ENCODE measurements around the gene WDR73. TPM values are rescaled to one million over a fixed set of nuclear protein-coding genes. Genes with fewer than 3 reads are reported as not detected.
A peak's percentile ranks its signal among the peaks of the same experiment; 100 is the strongest.

Gene WDR73
- polyA plus RNA-seq, 3 donors = 12.1 to 19.9 (median 14.3) TPM

GRCh38 chr15:84603630-84604379 is 50.3 kb downstream of the WDR73 start:
- H3K9me3 ChIP-seq (replicated peaks in 1 of 2; ENCODE audit: control insufficient read depth in 1 of 2, insufficient read depth in 1 of 2, low read length in 2 of 2) = no peaks in the 10 kb centered on the region
- H3K27me3 ChIP-seq (ENCODE audit: control insufficient read depth in 2 of 2, insufficient read depth in 2 of 2, low read length in 2 of 2) = no peaks in the 10 kb centered on the region
- Mint-ChIP-seq H3K27ac (no peak overlapping the region), H3K9me3 (peaks cover 0 to 1% (median 0%) of the 10 kb centered on the region in 7 donors), H3K4me3 (no peak overlapping the region), H3K36me3 (peaks cover 33 to 39% of the 10 kb centered on the region in 2 donors), H3K27me3 (ENCODE audit: low read depth in 3 of 3) (no peaks in the 10 kb centered on the region), H3K4me1 (peaks cover 39% of the 10 kb centered on the region)
- intact Hi-C loops (cut with micrococcal nuclease) = no loop called here
- no peak overlapping the region for H3K4me3 ChIP-seq (replicated peaks in 1 of 3; ENCODE audit: low read depth in 2 of 3, low read length in 3 of 3)
- H3K4me1 ChIP-seq (ENCODE audit: control insufficient read depth in 1 of 2, insufficient read depth in 2 of 2, low read length in 2 of 2) = peaks cover 20 to 29% of the 10 kb centered on the region in 2 donors
- peaks cover 18 to 39% of the 10 kb centered on the region in 2 donors for H3K36me3 ChIP-seq (replicated peaks in 1 of 2; ENCODE audit: control insufficient read depth in 1 of 2, insufficient read depth in 2 of 2, low read length in 2 of 2)
- H3K4me2 ChIP-seq (replicated peaks; ENCODE audit: extremely low read depth, low read length, poor library complexity, severe bottlenecking) = no peak overlapping the region
- peaks cover 16% of the 10 kb centered on the region for H3K79me2 ChIP-seq (ENCODE audit: insufficient read depth, low read length)
- DNase-seq = no peak
- H3K9ac ChIP-seq (ENCODE audit: insufficient read depth, low read length, poor library complexity, severe bottlenecking) = no peak overlapping the region
- H3K27ac ChIP-seq (ENCODE audit: low read depth in 1 of 2, low read length in 2 of 2) = no peak overlapping the region
- no peaks in the 10 kb centered on the region for H4K20me1 ChIP-seq (ENCODE audit: insufficient read depth, low read length)
- WGBS (ENCODE audit: insufficient coverage) = 92% methylated on average over 14 of the region's 14 CpGs
- H2AFZ ChIP-seq (ENCODE audit: insufficient read depth, low read depth, low read length, poor library complexity, severe bottlenecking) = no peak overlapping the region
- TF ChIP-seq CTCF (IDR thresholded peaks at IDR 0.05) = no peak

GRCh38 chr15:84601555-84601838 is 52.6 kb downstream of the WDR73 start:
- Histone ChIP-seq H3K36me3 (replicated peaks in 1 of 2; ENCODE audit: control insufficient read depth in 1 of 2, insufficient read depth in 2 of 2, low read length in 2 of 2) (peaks cover 11 to 23% of the 10 kb centered on the region in 2 donors), H3K4me3 (replicated peaks in 1 of 3; ENCODE audit: low read depth in 2 of 3, low read length in 3 of 3) (peak overlapping the region; percentile 78 to 95 (median 88)), H3K9me3 (replicated peaks in 1 of 2; ENCODE audit: control insufficient read depth in 1 of 2, insufficient read depth in 1 of 2, low read length in 2 of 2) (no peaks in the 10 kb centered on the region), H3K4me1 (ENCODE audit: control insufficient read depth in 1 of 2, insufficient read depth in 2 of 2, low read length in 2 of 2) (peaks cover 38 to 52% of the 10 kb centered on the region in 2 donors), H2AFZ (ENCODE audit: insufficient read depth, low read depth, low read length, poor library complexity, severe bottlenecking) (peak overlapping the region; percentile 100), H3K79me2 (ENCODE audit: insufficient read depth, low read length) (peaks cover 16% of the 10 kb centered on the region), H3K27me3 (ENCODE audit: control insufficient read depth in 2 of 2, insufficient read depth in 2 of 2, low read length in 2 of 2) (no peaks in the 10 kb centered on the region), H3K27ac (ENCODE audit: low read depth in 1 of 2, low read length in 2 of 2) (peak overlapping the region in 1 of 2 donors; percentile 74), H3K4me2 (replicated peaks; ENCODE audit: extremely low read depth, low read length, poor library complexity, severe bottlenecking) (peak overlapping the region; percentile 96), H3K9ac (ENCODE audit: insufficient read depth, low read length, poor library complexity, severe bottlenecking) (peak overlapping the region; percentile 79), H4K20me1 (ENCODE audit: insufficient read depth, low read length) (no peaks in the 10 kb centered on the region)
- H3K4me3 Mint-ChIP-seq = peak overlapping the region; percentile 95 to 98
- no CpG with 5 or more reads among the region's 6 CpGs for WGBS (ENCODE audit: insufficient coverage)
- H3K36me3 Mint-ChIP-seq = peaks cover 17 to 22% of the 10 kb centered on the region in 2 donors
- DNase-seq = no peak
- no peak for TF ChIP-seq CTCF (IDR thresholded peaks at IDR 0.05)
- H3K27me3 Mint-ChIP-seq (ENCODE audit: low read depth in 3 of 3) = no peaks in the 10 kb centered on the region
- peaks cover 0 to 1% (median 0%) of the 10 kb centered on the region in 7 donors for H3K9me3 Mint-ChIP-seq
- intact Hi-C loops (cut with micrococcal nuclease) = loop anchor here in 1 of 2 donors (2.0 kb wide), 1 partner anchor 53 kb away; the partner anchor contains the start of gene WDR73
- peak overlapping the region in 1 of 7 donors; percentile 77 for H3K27ac Mint-ChIP-seq
- peaks cover 62% of the 10 kb centered on the region for H3K4me1 Mint-ChIP-seq

All from CD14-positive monocyte (primary cell).